K562 (cell line): ENCODE measurements around the gene CEMIP2. TPM values are rescaled to one million over a fixed set of nuclear protein-coding genes. Genes with fewer than 3 reads are reported as not detected.

Experiments used
- ATAC-seq: fragments of 200-7000 bp; cut with Tn5 transposase; 3 replicates; pipeline ENCODE4 v1.9.1; 2020; ENCODE audit warnings: moderate library complexity
- BruUV-seq: library from RNA; stranded (reverse); fragments of 400-500 nt; replicated peaks from 2 replicates; lab custom pipeline; 2021; lab: Mats Ljungman, UMichigan
- CTCF ChIA-PET: fragments of 300-600 bp; formaldehyde crosslinking; extraction: SDS; loops from one replicate; lab custom pipeline; 2021; ENCODE audit warnings: low intra/inter-chr PET ratio; lab: Yijun Ruan, JAX
- POLR2A ChIA-PET: fragments of 300-600, 350-650 bp; sonication (Branson Sonifier 250); formaldehyde crosslinking; extraction: SDS; loops from one replicate; lab custom pipeline; 2021; ENCODE audit warnings: antibody characterized with exemption, inconsistent platforms; lab: Yijun Ruan, JAX
- DNase-seq, 4 experiments: peaks; one replicate each; pipeline versions ENCODE4 v3.0.0 to v3.0.0-alpha.2; 2011 to 2018; ENCODE audit warnings: low spot score in 3 of 4, mixed read lengths in 3 of 4; ENCODE audit errors: extremely low read depth in 1 of 4
- FAIRE-seq: peaks from 2 replicates; lab custom pipeline; 2011; peaks lifted over from hg19 to GRCh38; lab: Jason Lieb, UNC
- H2AFZ ChIP-seq: 2 replicates; pipeline ENCODE4 v1.6.0; 2011; ENCODE audit warnings: low read depth, low read length, control low read depth, inconsistent platforms
- H3K27ac ChIP-seq: fragments of 200-600 bp; 3 replicates; pipeline ENCODE4 v1.8.0; 2011; ENCODE audit warnings: low read depth, mild to moderate bottlenecking, control low read depth, inconsistent platforms, low read length, moderate library complexity, mixed read lengths; ENCODE audit errors: extremely low read depth
- H3K27me3 ChIP-seq, 2 experiments: fragments of 300-600 bp in 1 of 2; 2 replicates in 1 of 2; 3 replicates in 1 of 2; pipeline versions ENCODE4 v1.6.0 to v1.8.0; 2011; ENCODE audit warnings: inconsistent platforms in 2 of 2, low read length in 2 of 2, mild to moderate bottlenecking in 1 of 2, mixed read lengths in 1 of 2, moderate library complexity in 1 of 2; ENCODE audit not compliant: control insufficient read depth in 2 of 2, insufficient read depth in 2 of 2
- H3K36me3 ChIP-seq: fragments of 300-600 bp; 3 replicates; pipeline ENCODE4 v1.8.0; 2011; ENCODE audit warnings: mild to moderate bottlenecking, low read length, inconsistent platforms; ENCODE audit not compliant: control insufficient read depth, insufficient read depth
- H3K4me1 ChIP-seq, 2 experiments: fragments of 200-600 bp in 1 of 2; replicated peaks in 1 of 2; 2 replicates in 1 of 2; 3 replicates in 1 of 2; pipeline versions ENCODE4 v1.5.1 to v1.8.0; 2011; ENCODE audit warnings: inconsistent platforms in 2 of 2, low read length in 2 of 2, mild to moderate bottlenecking in 1 of 2, mixed read lengths in 1 of 2, moderate library complexity in 1 of 2; ENCODE audit not compliant: control insufficient read depth in 2 of 2, insufficient read depth in 2 of 2
- H3K4me2 ChIP-seq: 2 replicates; pipeline ENCODE4 v1.6.1; 2011; ENCODE audit warnings: low read length, control low read depth, inconsistent platforms, mixed read lengths; ENCODE audit not compliant: insufficient read depth
- H3K4me3 ChIP-seq: fragments of 200-600 bp; sonication (generic), shearing (Covaris generic); 2 replicates; pipeline ENCODE4 v1.5.1; 2016; ENCODE audit warnings: control low read depth, inconsistent platforms
- H3K79me2 ChIP-seq: fragments of 200-600 bp; 3 replicates; pipeline ENCODE4 v1.8.0; 2011; ENCODE audit warnings: low read length, inconsistent platforms; ENCODE audit not compliant: control insufficient read depth, insufficient read depth
- H3K9ac ChIP-seq, 2 experiments: 2 replicates each; pipeline versions ENCODE4 v1.6.0 to v1.6.1; 2011; ENCODE audit warnings: low read depth in 2 of 2, low read length in 2 of 2, control low read depth in 1 of 2, inconsistent platforms in 1 of 2, mild to moderate bottlenecking in 1 of 2, mixed read lengths in 1 of 2; ENCODE audit not compliant: insufficient read depth in 1 of 2
- H3K9me1 ChIP-seq: one replicate; pipeline ENCODE4 v1.6.0; 2011; ENCODE audit warnings: inconsistent platforms, mild to moderate bottlenecking, low read length, moderate library complexity; ENCODE audit not compliant: control insufficient read depth, insufficient read depth
- H3K9me3 ChIP-seq: replicated peaks from 2 replicates; pipeline ENCODE4 v1.5.1; 2011; ENCODE audit warnings: low read depth, low read length, inconsistent platforms; ENCODE audit not compliant: control insufficient read depth, insufficient read depth
- H4K20me1 ChIP-seq: replicated peaks from 2 replicates; pipeline ENCODE4 v1.6.1; 2011; ENCODE audit warnings: low read length, inconsistent platforms, mixed read lengths; ENCODE audit not compliant: control insufficient read depth, insufficient read depth
- IFI16 ChIP-seq: fragments of 250-450 bp; sonication (Bioruptor Pico); IDR thresholded peaks from 2 replicates; pipeline ENCODE4 v2.1.2; 2022; ENCODE audit warnings: mild to moderate bottlenecking, inconsistent platforms
- MEF2A ChIP-seq: IDR thresholded peaks from 2 replicates; pipeline ENCODE4 v1.6.1; 2011; ENCODE audit warnings: low read depth, mild to moderate bottlenecking, low read length, moderate library complexity; ENCODE audit not compliant: control insufficient read depth
- POLR3G ChIP-seq: IDR thresholded peaks from 2 replicates; pipeline ENCODE4 v1.6.1; 2011; ENCODE audit not compliant: insufficient read length, insufficient replicate concordance; ENCODE audit errors: extremely low read depth
- SETDB1 ChIP-seq: IDR thresholded peaks from one replicate; pipeline ENCODE4 v1.6.1; 2012; ENCODE audit warnings: low read length, control low read depth, inconsistent platforms
- TBL1XR1 ChIP-seq, 2 experiments: IDR thresholded peaks; 2 replicates each; pipeline ENCODE4 v1.6.1; 2012; ENCODE audit warnings: improper control_type of control experiment in 2 of 2, low read length in 2 of 2, mild to moderate bottlenecking in 1 of 2
- ZNF23 ChIP-seq: fragments of 250-450 bp; sonication (Bioruptor Pico); IDR thresholded peaks from 2 replicates; pipeline ENCODE4 v1.4.0; 2020; ENCODE audit warnings: mild to moderate bottlenecking
- ZNF778 ChIP-seq: fragments of 450-650 bp; formaldehyde crosslinking; IDR thresholded peaks from 2 replicates; pipeline ENCODE4 v1.4.0; 2020; ENCODE audit warnings: mild to moderate bottlenecking, moderate library complexity
- WGBS: fragments of 100-300 bp; shearing (Covaris generic); methylation state at CpG from one replicate; pipeline ENCODE4 v1.1.6; 2016; ENCODE audit warnings: low coverage, mixed read lengths; ENCODE audit not compliant: insufficient coverage; ENCODE audit errors: missing lambda C conversion rate; 5-methylcytosine and 5-hydroxymethylcytosine counted together
- in situ Hi-C: fragments of 300-500 bp; cut with MboI; formaldehyde crosslinking; loops from 4 replicates; pipeline ENCODE4 v1.15.0; 2018; ENCODE audit warnings: inconsistent platforms, mixed read lengths
- intact Hi-C: fragments of 100-400 bp; cut with micrococcal nuclease; formaldehyde crosslinking; loops from 2 replicates; pipeline ENCODE4 v1.14.2; 2022
- polyA plus RNA-seq, 8 experiments: library from polyadenylated mRNA; depleted of rRNA in 4 of 8; stranded (reverse) in 5 of 8; unstranded in 3 of 8; fragments of >200 nt; fragmentation: Nextera tagmentation in 2 of 8; fragmentation: Illumina TruSeq in 1 of 8; extraction: Ambion mirVana in 2 of 8; extraction: Trizol in 1 of 8; gene quantifications; 2 replicates each; pipeline versions ENCODE4 v1.2.1 to v1.2.3, GENCODE V29; 2011 to 2014; ENCODE audit warnings: inconsistent platforms in 1 of 8, missing spikeins in 1 of 8
- total RNA-seq, 7 experiments: library from RNA; depleted of rRNA in 6 of 7; stranded (reverse); fragments of >200 nt in 6 of 7; fragmentation: Illumina TruSeq in 2 of 7; extraction: Trizol in 2 of 7; gene quantifications; 2 replicates each; pipeline versions ENCODE4 v1.2.1 to v1.2.3, GENCODE V29; 2011 to 2021; ENCODE audit warnings: low replicate concordance in 1 of 7
- TF ChIP-seq, protein P1 (sequence below): IDR thresholded peaks from 3 replicates; pipeline ENCODE4 v1.6.1; 2011; ENCODE audit warnings: borderline replicate concordance, mild to moderate bottlenecking, moderate library complexity; ENCODE audit not compliant: insufficient read length; ENCODE audit errors: extremely low read depth
- TF ChIP-seq, protein P2 (sequence below): fragments of 450-650 bp; IDR thresholded peaks from 2 replicates; pipeline ENCODE4 v1.6.1; 2017; ENCODE audit warnings: antibody characterized with exemption
- TF ChIP-seq, protein P3 (sequence below): fragments of 200-400 bp; formaldehyde crosslinking; IDR thresholded peaks from 2 replicates; pipeline ENCODE4 v1.6.1; 2017; ENCODE audit warnings: mild to moderate bottlenecking, low read depth, low read length, moderate library complexity
- TF ChIP-seq, protein P4 (sequence below), 2 experiments: fragments of 450-650 bp; IDR thresholded peaks; 2 replicates each; pipeline ENCODE4 v1.6.1; 2016

The CEMIP2 gene
- total and polyA plus RNA-seq, 9 of the 15 experiments (the other 6 are each of a cell fraction or from before 2014, with no cell fraction given): 5.4 to 29.9 (median 14.2) TPM

DNA sequence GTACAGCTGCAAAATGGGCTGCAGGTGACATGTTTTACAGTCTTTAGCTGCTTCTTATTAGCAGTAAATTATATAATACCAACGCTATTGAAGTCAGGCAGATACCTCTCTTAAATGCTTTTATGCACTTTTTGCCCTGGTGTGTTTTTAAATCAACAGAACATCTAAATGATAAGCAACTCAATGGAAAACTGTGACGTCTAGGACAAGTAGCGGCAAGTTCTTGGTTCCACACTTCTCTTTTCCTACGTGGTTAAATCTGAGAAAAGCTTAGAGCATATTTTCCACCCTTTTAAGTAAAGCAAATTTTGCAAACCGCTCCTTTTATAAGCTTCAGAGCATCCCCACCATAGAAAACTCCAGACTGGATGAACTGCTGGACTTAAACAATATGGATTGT is 58.1 kb downstream of the CEMIP2 start (continued):
- TF ChIP-seq, protein P1, sequence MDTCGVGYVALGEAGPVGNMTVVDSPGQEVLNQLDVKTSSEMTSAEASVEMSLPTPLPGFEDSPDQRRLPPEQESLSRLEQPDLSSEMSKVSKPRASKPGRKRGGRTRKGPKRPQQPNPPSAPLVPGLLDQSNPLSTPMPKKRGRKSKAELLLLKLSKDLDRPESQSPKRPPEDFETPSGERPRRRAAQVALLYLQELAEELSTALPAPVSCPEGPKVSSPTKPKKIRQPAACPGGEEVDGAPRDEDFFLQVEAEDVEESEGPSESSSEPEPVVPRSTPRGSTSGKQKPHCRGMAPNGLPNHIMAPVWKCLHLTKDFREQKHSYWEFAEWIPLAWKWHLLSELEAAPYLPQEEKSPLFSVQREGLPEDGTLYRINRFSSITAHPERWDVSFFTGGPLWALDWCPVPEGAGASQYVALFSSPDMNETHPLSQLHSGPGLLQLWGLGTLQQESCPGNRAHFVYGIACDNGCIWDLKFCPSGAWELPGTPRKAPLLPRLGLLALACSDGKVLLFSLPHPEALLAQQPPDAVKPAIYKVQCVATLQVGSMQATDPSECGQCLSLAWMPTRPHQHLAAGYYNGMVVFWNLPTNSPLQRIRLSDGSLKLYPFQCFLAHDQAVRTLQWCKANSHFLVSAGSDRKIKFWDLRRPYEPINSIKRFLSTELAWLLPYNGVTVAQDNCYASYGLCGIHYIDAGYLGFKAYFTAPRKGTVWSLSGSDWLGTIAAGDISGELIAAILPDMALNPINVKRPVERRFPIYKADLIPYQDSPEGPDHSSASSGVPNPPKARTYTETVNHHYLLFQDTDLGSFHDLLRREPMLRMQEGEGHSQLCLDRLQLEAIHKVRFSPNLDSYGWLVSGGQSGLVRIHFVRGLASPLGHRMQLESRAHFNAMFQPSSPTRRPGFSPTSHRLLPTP: no peak

DNA sequence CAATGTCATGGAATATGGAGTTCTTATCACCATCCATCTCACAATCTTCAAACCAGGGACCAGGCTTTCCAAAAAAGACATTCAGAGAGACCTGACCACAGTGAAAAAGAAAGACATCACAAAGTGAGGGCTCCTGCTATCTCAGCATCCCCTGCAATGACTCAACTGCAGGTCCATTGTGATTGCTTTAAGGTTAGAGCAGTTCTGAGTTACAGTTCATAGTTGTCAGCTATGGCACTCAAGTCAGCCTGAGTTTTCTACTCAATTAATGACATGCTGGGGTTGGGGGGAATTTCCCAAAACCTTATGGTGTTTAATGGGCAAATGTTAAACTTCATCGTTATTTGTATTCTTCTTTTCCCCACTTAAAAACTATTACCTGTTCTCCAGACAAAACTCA is 58.9 kb downstream of the CEMIP2 start:
- intact Hi-C loops: no loop called here
- Histone ChIP-seq H3K4me1 (no peaks in the 10 kb centered on the region), H3K9ac (no peak overlapping the region), H3K9me3 (no peaks in the 10 kb centered on the region), H3K36me3 (peaks cover 43% of the 10 kb centered on the region; the same call in 2 of the 3 replicates), H4K20me1 (no peaks in the 10 kb centered on the region), H3K27me3 (no peaks in the 10 kb centered on the region), H3K27ac (no peak overlapping the region), H2AFZ (no peak overlapping the region), H3K4me3 (no peak overlapping the region), H3K9me1 (no peaks in the 10 kb centered on the region), H3K79me2 (no peaks in the 10 kb centered on the region), H3K4me2 (no peak overlapping the region)
- WGBS: 100% methylated on average over 1 of the region's 1 CpG
- BruUV-seq: no TSS peak
- no peak for ATAC-seq
- ChIA-PET POLR2A (no interaction called here), CTCF (no interaction called here)
- TF ChIP-seq ZNF23 (CRISPR knock-in tag) (no peak), ZNF778 (no peak), POLR3G (no peak), MEF2A (no peak), SETDB1 (no peak), TBL1XR1 (IDR thresholded peaks at IDR 0.05; ENCODE audit: low read length in 2 of 2) (no peak), IFI16 (CRISPR knock-in tag) (no peak)
- TF ChIP-seq, protein P2, sequence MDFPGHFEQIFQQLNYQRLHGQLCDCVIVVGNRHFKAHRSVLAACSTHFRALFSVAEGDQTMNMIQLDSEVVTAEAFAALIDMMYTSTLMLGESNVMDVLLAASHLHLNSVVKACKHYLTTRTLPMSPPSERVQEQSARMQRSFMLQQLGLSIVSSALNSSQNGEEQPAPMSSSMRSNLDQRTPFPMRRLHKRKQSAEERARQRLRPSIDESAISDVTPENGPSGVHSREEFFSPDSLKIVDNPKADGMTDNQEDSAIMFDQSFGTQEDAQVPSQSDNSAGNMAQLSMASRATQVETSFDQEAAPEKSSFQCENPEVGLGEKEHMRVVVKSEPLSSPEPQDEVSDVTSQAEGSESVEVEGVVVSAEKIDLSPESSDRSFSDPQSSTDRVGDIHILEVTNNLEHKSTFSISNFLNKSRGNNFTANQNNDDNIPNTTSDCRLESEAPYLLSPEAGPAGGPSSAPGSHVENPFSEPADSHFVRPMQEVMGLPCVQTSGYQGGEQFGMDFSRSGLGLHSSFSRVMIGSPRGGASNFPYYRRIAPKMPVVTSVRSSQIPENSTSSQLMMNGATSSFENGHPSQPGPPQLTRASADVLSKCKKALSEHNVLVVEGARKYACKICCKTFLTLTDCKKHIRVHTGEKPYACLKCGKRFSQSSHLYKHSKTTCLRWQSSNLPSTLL: no peak
- TF ChIP-seq, protein P3, sequence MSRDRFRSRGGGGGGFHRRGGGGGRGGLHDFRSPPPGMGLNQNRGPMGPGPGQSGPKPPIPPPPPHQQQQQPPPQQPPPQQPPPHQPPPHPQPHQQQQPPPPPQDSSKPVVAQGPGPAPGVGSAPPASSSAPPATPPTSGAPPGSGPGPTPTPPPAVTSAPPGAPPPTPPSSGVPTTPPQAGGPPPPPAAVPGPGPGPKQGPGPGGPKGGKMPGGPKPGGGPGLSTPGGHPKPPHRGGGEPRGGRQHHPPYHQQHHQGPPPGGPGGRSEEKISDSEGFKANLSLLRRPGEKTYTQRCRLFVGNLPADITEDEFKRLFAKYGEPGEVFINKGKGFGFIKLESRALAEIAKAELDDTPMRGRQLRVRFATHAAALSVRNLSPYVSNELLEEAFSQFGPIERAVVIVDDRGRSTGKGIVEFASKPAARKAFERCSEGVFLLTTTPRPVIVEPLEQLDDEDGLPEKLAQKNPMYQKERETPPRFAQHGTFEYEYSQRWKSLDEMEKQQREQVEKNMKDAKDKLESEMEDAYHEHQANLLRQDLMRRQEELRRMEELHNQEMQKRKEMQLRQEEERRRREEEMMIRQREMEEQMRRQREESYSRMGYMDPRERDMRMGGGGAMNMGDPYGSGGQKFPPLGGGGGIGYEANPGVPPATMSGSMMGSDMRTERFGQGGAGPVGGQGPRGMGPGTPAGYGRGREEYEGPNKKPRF: no peak
- TF ChIP-seq, protein P4, sequence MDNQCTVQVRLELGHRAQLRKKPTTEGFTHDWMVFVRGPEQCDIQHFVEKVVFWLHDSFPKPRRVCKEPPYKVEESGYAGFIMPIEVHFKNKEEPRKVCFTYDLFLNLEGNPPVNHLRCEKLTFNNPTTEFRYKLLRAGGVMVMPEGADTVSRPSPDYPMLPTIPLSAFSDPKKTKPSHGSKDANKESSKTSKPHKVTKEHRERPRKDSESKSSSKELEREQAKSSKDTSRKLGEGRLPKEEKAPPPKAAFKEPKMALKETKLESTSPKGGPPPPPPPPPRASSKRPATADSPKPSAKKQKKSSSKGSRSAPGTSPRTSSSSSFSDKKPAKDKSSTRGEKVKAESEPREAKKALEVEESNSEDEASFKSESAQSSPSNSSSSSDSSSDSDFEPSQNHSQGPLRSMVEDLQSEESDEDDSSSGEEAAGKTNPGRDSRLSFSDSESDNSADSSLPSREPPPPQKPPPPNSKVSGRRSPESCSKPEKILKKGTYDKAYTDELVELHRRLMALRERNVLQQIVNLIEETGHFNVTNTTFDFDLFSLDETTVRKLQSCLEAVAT (IDR thresholded peaks at IDR 0.05): no peak
- in situ Hi-C loops: no loop called here
- FAIRE-seq: no peak
- no peak for DNase-seq
